Endothelial cell of umbilical vein (primary cell): ENCODE measurements around the gene NT5M.

Experiments
- POLR2A ChIP-seq: IDR thresholded peaks from 2 replicates; pipeline ENCODE4 v1.6.1; 2012; ENCODE audit warnings: low read depth, mild to moderate bottlenecking, control low read depth, low read length
- TF ChIP-seq, protein P1 (sequence below), 2 donors: IDR thresholded peaks; 1 replicate in 1 of 2; 2 replicates in 1 of 2; pipeline ENCODE4 v1.5.1; 2011; ENCODE audit warnings: low read length in 2 of 2, mild to moderate bottlenecking in 2 of 2, moderate library complexity in 2 of 2, control low read depth in 1 of 2, inconsistent platforms in 1 of 2, low read depth in 1 of 2; ENCODE audit not compliant: insufficient read depth in 1 of 2; ENCODE audit errors: extremely low read depth in 1 of 2

DNA sequence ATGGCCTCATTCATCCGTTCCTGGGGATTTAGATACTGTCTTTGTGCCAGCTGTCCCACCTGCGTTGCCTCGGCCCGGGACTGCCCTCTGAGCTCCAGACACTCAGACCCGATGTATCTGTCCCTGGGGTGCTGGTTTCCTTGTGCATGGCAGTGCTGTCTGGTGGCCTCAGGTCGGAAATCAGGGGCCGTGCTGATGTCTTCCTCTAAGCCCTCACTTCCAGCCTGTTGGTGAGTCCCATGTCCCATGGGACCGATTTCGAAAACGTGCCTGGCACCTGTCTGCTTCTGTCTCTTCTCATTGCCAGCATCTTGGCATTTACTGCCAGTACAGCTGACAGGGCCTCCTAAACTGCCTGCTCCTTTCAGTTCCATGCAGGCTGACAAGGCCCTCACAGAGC is 22.1 kb downstream of the NT5M start:
- TF ChIP-seq POLR2A: no peak
- TF ChIP-seq, protein P1, sequence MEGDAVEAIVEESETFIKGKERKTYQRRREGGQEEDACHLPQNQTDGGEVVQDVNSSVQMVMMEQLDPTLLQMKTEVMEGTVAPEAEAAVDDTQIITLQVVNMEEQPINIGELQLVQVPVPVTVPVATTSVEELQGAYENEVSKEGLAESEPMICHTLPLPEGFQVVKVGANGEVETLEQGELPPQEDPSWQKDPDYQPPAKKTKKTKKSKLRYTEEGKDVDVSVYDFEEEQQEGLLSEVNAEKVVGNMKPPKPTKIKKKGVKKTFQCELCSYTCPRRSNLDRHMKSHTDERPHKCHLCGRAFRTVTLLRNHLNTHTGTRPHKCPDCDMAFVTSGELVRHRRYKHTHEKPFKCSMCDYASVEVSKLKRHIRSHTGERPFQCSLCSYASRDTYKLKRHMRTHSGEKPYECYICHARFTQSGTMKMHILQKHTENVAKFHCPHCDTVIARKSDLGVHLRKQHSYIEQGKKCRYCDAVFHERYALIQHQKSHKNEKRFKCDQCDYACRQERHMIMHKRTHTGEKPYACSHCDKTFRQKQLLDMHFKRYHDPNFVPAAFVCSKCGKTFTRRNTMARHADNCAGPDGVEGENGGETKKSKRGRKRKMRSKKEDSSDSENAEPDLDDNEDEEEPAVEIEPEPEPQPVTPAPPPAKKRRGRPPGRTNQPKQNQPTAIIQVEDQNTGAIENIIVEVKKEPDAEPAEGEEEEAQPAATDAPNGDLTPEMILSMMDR (IDR thresholded peaks at IDR 0.05; ENCODE audit: extremely low read depth in 1 of 2, insufficient read depth in 1 of 2, low read depth in 1 of 2, low read length in 2 of 2): no peak
